HG02623 (cell line): ENCODE results near the gene GPRC5B.

Experiments
- ATAC-seq: cut with Tn5 transposase; IDR thresholded peaks from one replicate; pipeline ENCODE4 v1.9.1; 2021; ENCODE audit warnings: moderate library complexity; ENCODE audit not compliant: unreplicated experiment

Gene GPRC5B

GRCh38 chr16:19850131-19850817, 34.4 kb downstream of the GPRC5B start:
- ATAC-seq: no peak

GRCh38 chr16:19848756-19849155, 35.9 kb downstream of the GPRC5B start:
- no peak for ATAC-seq

- ATAC-seq: no peak
Measured at GRCh38 chr16:19846436-19846835, 38.2 kb downstream of the GPRC5B start.

GRCh38 chr16:19844945-19845641, 39.6 kb downstream of the GPRC5B start:
- ATAC-seq: no peak

- ATAC-seq: no peak
Measured at GRCh38 chr16:19843371-19843770, 41.3 kb downstream of the GPRC5B start.

GRCh38 chr16:19842426-19843157, 42.1 kb downstream of the GPRC5B start:
- ATAC-seq: no peak

GRCh38 chr16:19841184-19841583, 43.5 kb downstream of the GPRC5B start:
- ATAC-seq: no peak

- ATAC-seq: no peak
Measured at GRCh38 chr16:19840524-19841110, 44.0 kb downstream of the GPRC5B start.

GRCh38 chr16:19837984-19838707, 46.5 kb downstream of the GPRC5B start:
- ATAC-seq: no peak

GRCh38 chr16:19837331-19837980, 47.2 kb downstream of the GPRC5B start:
- no peak for ATAC-seq

- no peak for ATAC-seq
Measured at GRCh38 chr16:19835968-19836421, 48.7 kb downstream of the GPRC5B start.

GRCh38 chr16:19835196-19835595, 49.5 kb downstream of the GPRC5B start:
- no peak for ATAC-seq

GRCh38 chr16:19833581-19833980, 51.1 kb downstream of the GPRC5B start:
- ATAC-seq: no peak

GRCh38 chr16:19833176-19833575, 51.5 kb downstream of the GPRC5B start:
- ATAC-seq: no peak

- ATAC-seq: no peak
Measured at GRCh38 chr16:19831678-19832077, 53.0 kb downstream of the GPRC5B start.

GRCh38 chr16:19830902-19831560, 53.6 kb downstream of the GPRC5B start:
- no peak for ATAC-seq

- no peak for ATAC-seq
Measured at GRCh38 chr16:19829844-19830692, 54.6 kb downstream of the GPRC5B start.

GRCh38 chr16:19824216-19824615, 60.4 kb downstream of the GPRC5B start:
- no peak for ATAC-seq

GRCh38 chr16:19823322-19823721, 61.3 kb downstream of the GPRC5B start:
- ATAC-seq: no peak
